Posterior vena cava (tissue), 2 donors: ENCODE results near the gene ADH1B. TPM values are rescaled to one million over a fixed set of nuclear protein-coding genes. Genes with fewer than 3 reads are reported as not detected.
"Not testable (repeated sequence)": the region's sequence is repeated elsewhere in the genome, so short reads cannot be mapped to it uniquely, and the experiment has no call there.

Source experiments
- DNase-seq: peaks from one replicate; pipeline ENCODE4 v3.0.0-alpha.2; 2020; ENCODE audit warnings: low spot score
- intact Hi-C, 2 donors: fragments of 100-400 bp; cut with DNase I; formaldehyde crosslinking; loops; one replicate each; pipeline versions ENCODE4 v1.14.1 to v1.14.2; 2022 to 2023
- long read RNA-seq, 2 donors: library from polyadenylated mRNA; unstranded; transcript quantifications; one replicate each; pipeline ENCODE4 v2.0.0, GENCODE V29; 2020 to 2021
- total RNA-seq, 2 donors: library from RNA; stranded (reverse); fragmentation: NEBNext Ultra II Directional; extraction: Animal tissue kit (Norgen Biotek cat#: 25700); gene quantifications; one replicate each; pipeline ENCODE4 v1.2.1, GENCODE V29; 2021
- donor health status: DM: yes; HTN: yes; CAD: no.
- donor health status: DM: yes; HTN: yes; CAD: no.

Gene ADH1B
- total RNA-seq, result 100 to 1,000 TPM; 529 TPM
- long read RNA-seq, donor 1, full-length matches to known transcripts, result 166 of 215 reads
- long read RNA-seq, donor 1, partial matches to known transcripts, result 30 of 215 reads
- long read RNA-seq, donor 1, other reads (novel, unspliced or antisense), result 19 of 215 reads
- long read RNA-seq, donor 2, full-length matches to known transcripts, result 488 of 568 reads
- long read RNA-seq, donor 2, partial matches to known transcripts, result 57 of 568 reads
- long read RNA-seq, donor 2, other reads (novel, unspliced or antisense), result 23 of 568 reads

DNA sequence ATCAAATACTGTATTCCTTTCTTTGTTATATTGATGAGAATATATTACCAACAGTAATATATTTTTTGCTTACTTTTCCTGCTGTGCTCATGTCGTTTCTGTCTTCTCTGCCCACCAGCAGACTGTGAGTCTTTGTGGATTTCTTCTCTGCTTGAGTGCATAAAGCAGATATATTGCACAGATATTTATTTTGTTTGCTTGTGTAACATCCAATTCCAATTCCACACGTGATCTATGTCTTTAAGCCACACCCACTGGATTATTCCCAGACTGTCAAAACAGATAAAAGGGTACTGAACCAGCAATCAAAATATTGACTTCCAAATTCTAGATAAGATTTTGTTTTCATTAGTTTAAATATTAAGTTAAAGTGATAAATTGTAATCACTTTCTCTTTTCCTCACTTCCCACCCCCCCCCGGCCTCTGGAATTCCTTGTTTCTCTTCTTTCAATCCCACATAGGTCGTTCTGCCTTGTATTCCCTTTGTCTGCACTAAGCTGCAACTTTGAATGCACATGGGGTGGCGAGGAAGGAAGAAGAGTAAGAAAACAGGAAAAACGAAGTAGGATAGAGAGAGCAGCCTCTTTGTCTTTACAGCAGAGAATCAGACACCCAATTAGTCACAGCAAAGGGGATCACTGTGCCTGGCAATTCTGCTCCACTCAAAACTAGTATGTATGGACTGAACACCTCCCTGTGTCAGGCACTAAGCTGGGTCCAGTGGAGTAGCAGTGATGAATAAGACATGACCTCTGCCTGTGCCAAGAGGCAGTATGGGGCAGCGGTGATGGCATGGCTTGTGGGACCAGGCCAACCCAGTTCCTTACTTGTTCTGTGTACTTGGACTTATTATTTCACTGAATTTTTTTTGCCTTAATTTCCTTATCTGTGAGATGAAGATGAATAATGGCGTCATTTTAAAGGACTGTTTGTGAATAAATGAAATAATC lies at the start of gene ADH1B:
ADH1B (minus strand) TSS at position 161 of the 951 bp plus-strand sequence; CDS start at position 91, 70 bp downstream.
- intact Hi-C loops, result no loop called here
- DNase-seq, result no peak

- intact Hi-C loops, DNase-seq: not testable (repeated sequence)
These were observed 46.6 kb upstream of the ADH1B start for GRCh38 chr4:99367817-99368216.

- intact Hi-C loops, result no loop called here
- DNase-seq, result no peak
These were observed 45.3 kb upstream of the ADH1B start for GRCh38 chr4:99366491-99366890.

GRCh38 chr4:99362768-99363167 lies 41.6 kb upstream of the ADH1B start:
- intact Hi-C loops, result no loop called here
- no peak for DNase-seq

DNA sequence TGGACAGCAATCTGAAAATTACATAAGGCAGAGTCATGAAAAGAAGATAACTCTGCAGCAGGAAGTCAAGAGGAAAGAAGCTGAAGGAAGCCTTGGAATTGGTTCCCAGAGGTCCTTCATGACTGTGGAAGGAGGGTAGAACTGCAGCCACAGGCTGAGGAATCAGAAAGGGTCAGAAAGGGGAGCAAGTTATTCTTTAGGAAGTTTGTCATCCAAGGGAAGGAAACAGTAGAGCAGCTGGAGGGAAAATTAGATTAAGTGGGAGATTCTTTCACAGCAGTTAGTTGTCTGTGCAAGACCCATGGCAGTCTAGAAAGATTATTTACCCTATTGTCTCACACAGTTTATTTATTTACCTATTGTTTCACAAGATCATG lies 40.7 kb upstream of the ADH1B start:
- no peak for DNase-seq
- intact Hi-C loops, result no loop called here

DNA sequence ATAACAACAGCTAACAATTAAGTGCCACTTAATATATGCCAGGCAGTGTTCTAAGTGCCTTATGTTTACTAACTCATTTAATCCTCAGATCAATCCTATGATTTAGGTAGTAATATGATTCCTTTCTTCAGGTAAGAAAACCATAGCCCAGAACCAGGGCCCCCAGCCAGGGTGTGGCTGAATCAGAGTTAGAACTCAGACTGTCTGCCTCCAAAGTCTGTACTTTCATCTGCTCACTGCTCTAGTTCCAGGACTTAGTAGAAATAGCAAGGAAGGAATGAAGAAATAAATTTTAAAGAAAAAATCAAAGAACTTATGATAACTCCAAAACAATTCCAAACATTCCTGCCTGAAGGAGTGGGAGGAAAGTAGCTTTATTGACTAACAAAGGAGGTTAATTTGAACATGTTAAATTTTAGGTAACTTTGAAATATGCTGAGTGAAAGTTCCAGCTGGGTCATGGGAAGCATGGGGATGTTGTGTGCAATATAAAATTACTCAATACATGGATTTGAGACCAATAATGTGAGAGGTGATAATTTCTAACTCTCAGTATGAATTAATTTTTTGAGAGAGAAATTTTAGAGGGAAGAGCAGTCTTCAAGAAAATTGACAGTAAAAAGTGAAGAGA lies 40.2 kb upstream of the ADH1B start:
- no peak for DNase-seq
- intact Hi-C loops, result no loop called here

GRCh38 chr4:99359480-99360204 lies 38.4 kb upstream of the ADH1B start:
- intact Hi-C loops, result no loop called here

GRCh38 chr4:99357948-99358347 lies 36.7 kb upstream of the ADH1B start:
- intact Hi-C loops, result no loop called here
- no peak for DNase-seq

More at GRCh38 chr4:99359480-99360204, 38.4 kb upstream of the ADH1B start:
- no peak for DNase-seq

DNA sequence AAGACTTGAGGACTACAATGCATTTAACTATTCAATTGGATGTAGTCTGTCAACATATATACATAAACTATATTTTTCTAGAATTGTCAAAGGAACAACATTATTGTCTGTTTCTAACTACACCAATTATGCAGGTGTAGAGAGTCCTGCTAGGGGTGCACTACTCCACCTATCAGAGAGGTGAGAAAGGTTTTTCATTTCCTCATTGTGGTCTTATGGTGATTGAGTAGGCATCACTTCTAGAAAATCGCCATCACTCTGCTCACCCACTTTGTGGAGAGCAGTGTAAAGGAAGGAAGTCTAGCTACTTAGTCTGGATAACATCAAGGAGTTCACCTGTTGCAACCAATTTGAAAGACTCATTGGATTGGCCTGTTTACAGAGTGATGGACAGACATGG lies 35.8 kb upstream of the ADH1B start:
- intact Hi-C loops, result no loop called here
- DNase-seq, result no peak

DNA sequence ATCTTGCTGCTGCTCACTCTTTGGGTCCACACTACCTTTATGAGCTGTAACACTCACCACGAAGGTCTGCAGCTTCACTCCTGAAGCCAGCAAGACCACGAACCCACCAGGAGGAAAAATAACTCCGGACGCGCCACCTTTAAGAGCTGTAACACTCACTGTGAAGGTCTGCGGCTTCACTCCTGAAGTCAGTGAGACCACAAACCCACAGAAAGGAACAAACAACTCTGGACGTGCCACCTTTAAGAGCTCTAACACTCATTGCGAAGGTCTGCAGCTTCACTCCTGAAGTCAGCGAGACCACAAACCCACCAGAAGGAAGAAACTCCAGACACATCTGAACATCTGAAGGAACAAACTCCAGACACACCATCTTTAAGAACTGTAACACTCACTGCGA lies 34.9 kb upstream of the ADH1B start:
- DNase-seq, intact Hi-C loops: not testable (repeated sequence)

DNA sequence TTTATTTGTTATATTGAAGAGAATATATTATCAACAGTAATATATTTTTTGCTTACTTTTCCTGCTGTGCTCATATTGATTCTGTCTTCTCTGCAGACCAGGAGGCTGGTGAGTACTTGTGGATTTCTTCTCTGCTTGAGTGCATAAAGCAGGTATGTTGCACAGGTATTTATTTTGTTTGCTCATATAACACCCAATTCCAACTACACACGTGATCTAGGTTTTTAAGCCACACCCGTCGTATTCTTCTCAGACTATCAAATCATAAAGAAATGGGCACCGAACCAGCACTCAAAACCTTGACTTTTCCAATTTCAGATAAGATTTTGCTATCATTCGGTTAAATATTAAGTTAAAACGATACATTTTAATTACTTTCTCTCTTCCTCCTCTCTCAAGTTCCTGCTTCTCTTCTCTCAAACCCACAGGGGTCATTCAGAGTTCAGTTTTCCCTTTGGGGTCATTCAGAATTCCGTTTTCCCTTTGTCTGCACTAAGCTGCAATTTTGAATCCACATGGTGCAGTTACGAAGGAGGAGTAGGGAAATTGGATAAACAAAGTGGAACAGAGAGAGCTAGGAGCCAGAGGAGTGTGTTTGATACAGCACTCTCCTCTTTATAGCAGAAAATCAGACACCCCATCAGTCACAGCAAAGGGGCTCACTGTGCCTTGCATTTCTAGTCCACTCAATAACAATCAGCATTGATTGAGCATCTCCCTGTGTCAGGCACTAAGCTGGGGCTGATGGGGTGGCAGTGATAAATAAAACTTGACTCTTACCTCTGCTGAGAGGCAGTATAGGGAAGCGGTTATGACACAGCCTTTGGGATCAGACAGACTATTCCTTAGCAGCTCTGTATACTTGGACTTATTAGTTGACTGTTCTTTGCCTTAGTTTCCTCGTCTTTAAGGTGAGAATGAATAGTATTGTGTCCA lies 31.7 kb upstream of the ADH1B start, which contains the start of gene ADH1C:
ADH1C (minus strand) TSS at position 145 of the 936 bp plus-strand sequence; CDS start at position 74, 71 bp downstream.
- intact Hi-C loops, result no loop called here
- no peak for DNase-seq

GRCh38 chr4:99351487-99351886 lies 30.3 kb upstream of the ADH1B start:
- intact Hi-C loops, result no loop called here
- DNase-seq, result no peak

- intact Hi-C loops, result no loop called here
- no peak for DNase-seq
These were observed 28.1 kb upstream of the ADH1B start for GRCh38 chr4:99349338-99349737.

DNA sequence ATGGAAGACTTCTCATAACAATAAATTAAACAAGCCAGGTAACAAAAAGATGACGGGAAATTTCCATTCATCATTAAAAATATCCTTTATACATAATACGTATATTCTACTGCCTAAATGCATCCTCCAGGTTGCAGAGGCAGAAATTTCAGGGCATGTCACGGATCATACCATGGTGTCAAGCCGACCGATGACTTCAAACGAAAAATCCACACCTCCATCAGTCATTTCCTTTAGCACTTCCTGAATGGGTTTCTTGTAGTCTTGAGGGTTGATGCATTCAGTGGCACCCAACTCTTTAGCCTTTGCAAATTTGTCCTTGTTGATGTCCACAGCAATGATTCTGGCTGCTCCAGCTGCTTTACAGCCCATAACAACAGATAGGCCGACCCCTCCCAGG lies 21.4 kb upstream of the ADH1B start:
- DNase-seq, result not testable (repeated sequence)

GRCh38 chr4:99341426-99341825 lies 20.2 kb upstream of the ADH1B start:
- no peak for DNase-seq
- intact Hi-C loops, result no loop called here

More for the DNA sequence above, 21.4 kb upstream of the ADH1B start:
- intact Hi-C loops, result not testable (repeated sequence)

DNA sequence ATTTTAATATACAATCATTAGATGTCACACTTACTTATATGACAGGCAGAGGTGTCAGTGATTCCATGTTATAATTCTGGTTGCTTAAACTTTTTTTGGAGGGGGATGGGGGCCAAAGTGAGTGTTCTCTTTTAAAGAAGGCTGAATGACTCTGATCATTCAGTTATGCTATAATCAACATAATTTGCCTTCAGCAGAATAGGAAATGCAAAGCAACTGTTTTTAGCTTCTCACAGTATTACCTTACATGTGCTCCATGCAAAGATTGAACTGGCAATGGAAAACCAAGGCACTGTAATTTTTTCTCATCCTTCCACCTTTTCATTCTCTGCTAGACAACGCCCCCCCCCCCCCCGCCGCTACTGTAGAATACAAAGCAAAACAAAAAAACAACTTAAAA lies 18.0 kb upstream of the ADH1B start:
- DNase-seq, result no peak

DNA sequence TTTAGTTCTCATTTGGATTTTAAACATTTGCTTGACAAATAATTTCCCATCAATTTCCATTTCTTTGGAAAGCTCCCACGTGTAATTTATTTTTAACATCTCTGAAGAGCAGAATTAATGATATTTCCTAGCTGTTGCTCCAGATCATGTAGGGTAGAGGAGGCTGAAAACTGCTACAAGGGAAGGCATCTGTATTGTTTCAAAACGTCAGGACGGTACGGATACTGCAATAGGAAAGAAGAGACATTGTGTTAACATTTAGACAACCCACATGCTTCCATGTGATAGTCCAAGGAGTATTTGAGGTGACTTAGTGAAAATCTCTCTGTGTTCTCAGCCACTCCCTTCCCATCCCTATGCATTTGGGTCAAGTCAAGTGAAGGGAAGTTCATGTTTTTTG lies 15.4 kb upstream of the ADH1B start:
- intact Hi-C loops, result no loop called here
- no peak for DNase-seq

More for the DNA sequence above, 18.0 kb upstream of the ADH1B start:
- intact Hi-C loops, result no loop called here

- intact Hi-C loops, result no loop called here
- DNase-seq, result no peak
These were observed 13.7 kb upstream of the ADH1B start for GRCh38 chr4:99334880-99335279.
